PC-3 (cell line): ENCODE data around the gene LONRF3.
"Not testable (repeated sequence)": the region's sequence is repeated elsewhere in the genome, so short reads cannot be mapped to it uniquely, and the experiment has no call there.

Experiments
- CTCF ChIP-seq: fragments of 300-600 bp; sonication (generic); conservative IDR thresholded peaks from 2 replicates; pipeline ENCODE4 v1.5.1; 2017; ENCODE audit warnings: antibody characterized with exemption, low read depth, mild to moderate bottlenecking, low read length
- EZH2 ChIP-seq: fragments of 300-600 bp; sonication (generic); IDR thresholded peaks from one replicate; pipeline ENCODE4 v1.6.1; 2017; ENCODE audit warnings: antibody characterized with exemption, mild to moderate bottlenecking, low read length; ENCODE audit not compliant: unreplicated experiment

DNA sequence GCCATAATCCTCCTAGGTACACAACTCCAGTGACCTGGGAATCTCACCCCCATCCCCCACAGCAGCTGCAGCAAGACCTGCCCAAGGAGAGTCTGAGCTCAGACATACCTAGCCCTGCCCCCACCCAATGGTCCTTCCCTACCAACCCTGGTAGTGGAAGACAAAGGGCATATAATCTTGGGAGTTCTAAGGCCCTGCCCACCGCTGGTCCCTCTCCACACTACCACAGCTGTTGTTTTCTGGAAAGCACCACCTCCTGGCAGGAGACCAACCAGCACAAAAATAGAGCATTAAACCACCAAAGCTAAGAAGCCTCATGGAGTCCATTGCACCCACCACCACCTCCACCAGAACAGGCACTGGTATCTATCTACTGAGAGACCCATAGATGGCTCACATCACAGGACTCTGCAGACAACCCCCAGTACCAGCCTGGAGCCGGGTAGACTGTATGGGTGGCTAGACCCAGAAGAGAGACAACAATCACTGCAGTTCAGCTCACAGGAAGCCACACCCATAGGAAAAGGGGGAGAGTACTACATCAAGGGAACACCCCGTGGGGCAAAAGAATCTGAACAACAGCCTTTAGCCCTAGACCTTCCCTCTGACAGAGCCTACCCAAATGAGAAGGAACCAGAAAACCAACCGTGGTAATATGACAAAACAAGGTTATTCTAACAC lies 18.2 kb downstream of the LONRF3 start:
- not testable (repeated sequence) for TF ChIP-seq EZH2, CTCF
